K562 (cell line): ENCODE results near the gene DNAJB2. TPM values are rescaled to one million over a fixed set of nuclear protein-coding genes. Genes with fewer than 3 reads are reported as not detected.
A peak's percentile ranks its signal among the peaks of the same experiment; 100 is the strongest.

Source experiments
- BRCA1 ChIP-seq, 2 experiments: fragments of 450-650 bp in 1 of 2; sonication (generic) in 1 of 2; formaldehyde crosslinking in 1 of 2; IDR thresholded peaks; 2 replicates each; pipeline versions ENCODE4 v1.5.0 to v1.6.1; 2017 to 2020; ENCODE audit warnings: mild to moderate bottlenecking in 1 of 2, missing genetic modification reagents in 1 of 2
- HDGF ChIP-seq: fragments of 450-650 bp; IDR thresholded peaks from 2 replicates; pipeline ENCODE4 v1.6.1; 2016
- MYBL2 ChIP-seq, 2 experiments: fragments of 450-650 bp in 1 of 2; sonication (generic) in 1 of 2; formaldehyde crosslinking in 1 of 2; IDR thresholded peaks; 2 replicates each; pipeline versions ENCODE4 v1.6.1 to v1.8.1; 2017 to 2022; ENCODE audit warnings: borderline replicate concordance in 1 of 2, inconsistent platforms in 1 of 2, low read depth in 1 of 2, mild to moderate bottlenecking in 1 of 2, missing genetic modification reagents in 1 of 2, moderate library complexity in 1 of 2
- NFRKB ChIP-seq: fragments of 450-650 bp; IDR thresholded peaks from 2 replicates; pipeline ENCODE4 v1.6.1; 2016; ENCODE audit warnings: low read depth
- NR1H2 ChIP-seq: sonication (generic); formaldehyde crosslinking; IDR thresholded peaks from 2 replicates; pipeline ENCODE4 v1.4.0; 2020; ENCODE audit warnings: mild to moderate bottlenecking, missing genetic modification reagents
- PCBP1 ChIP-seq: fragments of 200-400 bp; formaldehyde crosslinking; IDR thresholded peaks from 2 replicates; pipeline ENCODE4 v1.6.1; 2018; ENCODE audit warnings: mild to moderate bottlenecking, low read depth, low read length; ENCODE audit not compliant: poor library complexity, severe bottlenecking
- PTRF ChIP-seq: fragments of 450-650 bp; IDR thresholded peaks from 2 replicates; pipeline ENCODE4 v1.6.1; 2016; ENCODE audit warnings: mild to moderate bottlenecking, missing genetic modification characterization, missing compliant biosample characterization
- RBM14 ChIP-seq: fragments of 200-400 bp; formaldehyde crosslinking; IDR thresholded peaks from 2 replicates; pipeline ENCODE4 v1.6.1; 2018; ENCODE audit warnings: low read depth, mild to moderate bottlenecking, low read length, moderate library complexity, borderline replicate concordance; ENCODE audit not compliant: insufficient read depth
- SIRT6 ChIP-seq: IDR thresholded peaks from one replicate; pipeline ENCODE4 v1.6.1; 2012; ENCODE audit warnings: low read depth, mild to moderate bottlenecking, control low read depth, inconsistent platforms, low read length, moderate library complexity
- SMARCA4 ChIP-seq: fragments of 450-650 bp; IDR thresholded peaks from 2 replicates; pipeline ENCODE4 v1.6.1; 2016
- TCF7 ChIP-seq: sonication (generic); IDR thresholded peaks from 2 replicates; pipeline ENCODE4 v1.6.1; 2016; ENCODE audit warnings: antibody characterized with exemption, borderline replicate concordance
- TOE1 ChIP-seq, 2 experiments: fragments of 450-650 bp in 1 of 2; sonication (generic) in 1 of 2; formaldehyde crosslinking in 1 of 2; IDR thresholded peaks; 2 replicates each; pipeline versions ENCODE4 v1.7.1 to v1.8.0; 2016 to 2022; ENCODE audit warnings: borderline replicate concordance in 2 of 2, mild to moderate bottlenecking in 2 of 2, antibody characterized with exemption in 1 of 2, inconsistent platforms in 1 of 2, low read depth in 1 of 2, missing genetic modification reagents in 1 of 2, moderate library complexity in 1 of 2
- ZNF134 ChIP-seq: fragments of 250-450 bp; sonication (Bioruptor Pico); conservative IDR thresholded peaks from 2 replicates; pipeline ENCODE4 v1.4.0; 2020
- ZNF311 ChIP-seq: fragments of 250-450 bp; sonication (Bioruptor Pico); IDR thresholded peaks from 2 replicates; pipeline ENCODE4 v1.4.0; 2020; ENCODE audit warnings: mild to moderate bottlenecking, moderate library complexity
- ZNF318 ChIP-seq, 2 experiments: fragments of 450-650 bp; IDR thresholded peaks; 2 replicates each; pipeline ENCODE4 v1.6.1; 2016; ENCODE audit warnings: mild to moderate bottlenecking in 2 of 2, borderline replicate concordance in 1 of 2, low read depth in 1 of 2, moderate library complexity in 1 of 2
- ZNF696 ChIP-seq: fragments of 250-450 bp; sonication (Bioruptor Pico); conservative IDR thresholded peaks from 2 replicates; pipeline ENCODE4 v1.4.0; 2020; ENCODE audit warnings: mild to moderate bottlenecking, moderate library complexity
- ZNF830 ChIP-seq: fragments of 250-450 bp; sonication (Bioruptor Pico); IDR thresholded peaks from 2 replicates; pipeline ENCODE4 v1.5.0; 2021; ENCODE audit warnings: mild to moderate bottlenecking
- ZSCAN29 ChIP-seq: fragments of 450-650 bp; IDR thresholded peaks from 2 replicates; pipeline ENCODE4 v1.6.1; 2017
- polyA plus RNA-seq, 8 experiments: library from polyadenylated mRNA; depleted of rRNA in 4 of 8; stranded (reverse) in 5 of 8; unstranded in 3 of 8; fragments of >200 nt; fragmentation: Nextera tagmentation in 2 of 8; fragmentation: Illumina TruSeq in 1 of 8; extraction: Ambion mirVana in 2 of 8; extraction: Trizol in 1 of 8; gene quantifications; 2 replicates each; pipeline versions ENCODE4 v1.2.1 to v1.2.3, GENCODE V29; 2011 to 2014; ENCODE audit warnings: inconsistent platforms in 1 of 8, missing spikeins in 1 of 8
- total RNA-seq, 7 experiments: library from RNA; depleted of rRNA in 6 of 7; stranded (reverse); fragments of >200 nt in 6 of 7; fragmentation: Illumina TruSeq in 2 of 7; extraction: Trizol in 2 of 7; gene quantifications; 2 replicates each; pipeline versions ENCODE4 v1.2.1 to v1.2.3, GENCODE V29; 2011 to 2021; ENCODE audit warnings: low replicate concordance in 1 of 7

Gene DNAJB2
- total and polyA plus RNA-seq, 9 of the 15 experiments (the other 6 are each of a cell fraction or from before 2014, with no cell fraction given), result 0.08 to 3.0 (median 2.2) TPM; not detected in 1

GRCh38 chr2:219279151-219279915, at the start of gene DNAJB2 (continued):
- TF ChIP-seq ZNF318 (IDR thresholded peaks at IDR 0.05; ENCODE audit: borderline replicate concordance in 1 of 2, low read depth in 1 of 2) (peak in 1 of 2 experiments; percentile 76; a peak in 2 of 4 replicates), SMARCA4 (peak; percentile 83), PCBP1 (peak; percentile 100), TOE1 (IDR thresholded peaks at IDR 0.05; ENCODE audit: borderline replicate concordance) (peak; percentile 14; the same call in 1 of the 2 replicates), TOE1 (CRISPR knock-in tag; IDR thresholded peaks at IDR 0.05; ENCODE audit: borderline replicate concordance, low read depth) (no peak), PTRF (tag) (no peak), ZSCAN29 (no peak), MYBL2 (IDR thresholded peaks at IDR 0.05; ENCODE audit: low read depth) (no peak), MYBL2 (CRISPR knock-in tag; IDR thresholded peaks at IDR 0.05; ENCODE audit: borderline replicate concordance) (no peak), NFRKB (no peak), BRCA1 (IDR thresholded peaks at IDR 0.05) (no peak), BRCA1 (CRISPR knock-in tag; IDR thresholded peaks at IDR 0.05) (no peak), RBM14 (no peak), ZNF830 (CRISPR knock-in tag) (no peak), NR1H2 (no peak), ZNF311 (peak; percentile 89), ZNF696 (CRISPR knock-in tag) (no peak), HDGF (no peak), TCF7 (no peak), ZNF134 (peak; percentile 45; the same call in 1 of the 2 replicates), SIRT6 (no peak)
